GM12878 (cell line): Measurements from ENCODE around the gene PTX4. TPM values are rescaled to one million over a fixed set of nuclear protein-coding genes. Genes with fewer than 3 reads are reported as not detected.

Experiments
- ATAC-seq: fragments of 200-7000 bp; cut with Tn5 transposase; 3 replicates; pipeline ENCODE4 v1.9.1; 2020; ENCODE audit warnings: mild to moderate bottlenecking, moderate library complexity
- BruUV-seq: library from RNA; stranded (reverse); fragments of 400-500 nt; replicated peaks from 2 replicates; lab custom pipeline; 2021; lab: Mats Ljungman, UMichigan
- CTCF ChIA-PET: fragments of 300-600 bp; sonication (Branson Sonifier 250); formaldehyde crosslinking; extraction: SDS; loops from one replicate; lab custom pipeline; 2021; ENCODE audit warnings: inconsistent platforms; lab: Yijun Ruan, JAX
- POLR2A ChIA-PET: fragments of 350-600 bp; formaldehyde crosslinking; extraction: SDS; loops from one replicate; lab custom pipeline; 2021; ENCODE audit warnings: inconsistent platforms; lab: Charles Lee
- RAD21 ChIA-PET: fragments of 300-600 bp; sonication (Branson Sonifier 250); formaldehyde crosslinking; loops from one replicate; lab custom pipeline; 2023; ENCODE audit warnings: antibody characterized with exemption; ENCODE audit not compliant: unreplicated experiment; lab: Charles Lee
- SMC1A ChIA-PET: fragments of 300-600 bp; sonication (Branson Sonifier 250); formaldehyde crosslinking; loops from one replicate; lab custom pipeline; 2023; ENCODE audit not compliant: unreplicated experiment, uncharacterized antibody; lab: Charles Lee
- DNase-seq: peaks from one replicate; pipeline ENCODE4 v3.0.0-alpha.2; 2011; ENCODE audit warnings: low read depth, low spot score
- FAIRE-seq: peaks from 3 replicates; lab custom pipeline; 2011; peaks lifted over from hg19 to GRCh38; lab: Jason Lieb, UNC
- H2AFZ ChIP-seq: 2 replicates; pipeline ENCODE4 v1.6.0; 2011; ENCODE audit warnings: low read depth, low read length, control low read depth; ENCODE audit not compliant: control insufficient read depth
- H3K27ac ChIP-seq: 2 replicates; pipeline ENCODE4 v1.5.1; 2011; ENCODE audit warnings: control low read depth; ENCODE audit not compliant: control insufficient read depth, insufficient read depth
- H3K27me3 ChIP-seq, 2 experiments: replicated peaks in 1 of 2; 2 replicates each; pipeline versions ENCODE4 v1.6.0 to v1.6.1; 2011; ENCODE audit warnings: low read length in 1 of 2; ENCODE audit not compliant: control insufficient read depth in 2 of 2, insufficient read depth in 2 of 2
- H3K36me3 ChIP-seq, 2 experiments: 2 replicates each; pipeline ENCODE4 v1.5.1; 2011; ENCODE audit warnings: low read length in 1 of 2; ENCODE audit not compliant: control insufficient read depth in 2 of 2, insufficient read depth in 2 of 2
- H3K4me1 ChIP-seq: 2 replicates; pipeline ENCODE4 v1.6.1; 2011; ENCODE audit warnings: mild to moderate bottlenecking, low read length, moderate library complexity, mixed read lengths; ENCODE audit not compliant: control insufficient read depth, insufficient read depth
- H3K4me2 ChIP-seq: 2 replicates; pipeline ENCODE4 v1.6.0; 2011; ENCODE audit warnings: control low read depth; ENCODE audit not compliant: control insufficient read depth, insufficient read depth
- H3K4me3 ChIP-seq: fragments of 200-600 bp; sonication (generic); 2 replicates; pipeline ENCODE4 v1.5.1; 2016
- H3K79me2 ChIP-seq: 2 replicates; pipeline ENCODE4 v1.6.0; 2011; ENCODE audit warnings: low read length; ENCODE audit not compliant: control insufficient read depth, insufficient read depth
- H3K9ac ChIP-seq: 2 replicates; pipeline ENCODE4 v1.8.0; 2011; ENCODE audit warnings: low read length, control low read depth, mixed read lengths; ENCODE audit not compliant: control insufficient read depth, insufficient read depth
- H3K9me3 ChIP-seq: replicated peaks from 3 replicates; pipeline ENCODE4 v1.5.1; 2011; ENCODE audit warnings: mild to moderate bottlenecking, low read length; ENCODE audit not compliant: control insufficient read depth, insufficient read depth
- H4K20me1 ChIP-seq: 2 replicates; pipeline ENCODE4 v1.6.0; 2011; ENCODE audit not compliant: control insufficient read depth, insufficient read depth
- E2F8 ChIP-seq: fragments of 450-650 bp; IDR thresholded peaks from 2 replicates; pipeline ENCODE4 v1.6.1; 2018; ENCODE audit warnings: mild to moderate bottlenecking, low read depth, moderate library complexity; ENCODE audit not compliant: partially characterized antibody
- ELK1 ChIP-seq: IDR thresholded peaks from 2 replicates; pipeline ENCODE4 v1.6.1; 2012; ENCODE audit warnings: low read depth, low read length, improper control_type of control experiment
- EZH2 ChIP-seq: IDR thresholded peaks from 2 replicates; pipeline ENCODE4 v1.6.1; 2012; ENCODE audit warnings: low read depth, mild to moderate bottlenecking, control low read depth, inconsistent platforms, low read length, borderline replicate concordance; ENCODE audit not compliant: control insufficient read depth
- HSF1 ChIP-seq: fragments of 150-350 bp; IDR thresholded peaks from 2 replicates; pipeline ENCODE4 v1.6.1; 2014; ENCODE audit warnings: mild to moderate bottlenecking, low read depth, low read length
- KAT2A ChIP-seq: conservative IDR thresholded peaks from 2 replicates; pipeline ENCODE4 v1.6.1; 2011; ENCODE audit warnings: low read depth, low read length; ENCODE audit not compliant: control insufficient read depth
- NRF1 ChIP-seq: conservative IDR thresholded peaks from 2 replicates; pipeline ENCODE4 v1.6.1; 2011; ENCODE audit warnings: mild to moderate bottlenecking, low read depth, low read length, improper control_type of control experiment
- PAX8 ChIP-seq: fragments of 450-650 bp; IDR thresholded peaks from 2 replicates; pipeline ENCODE4 v1.6.1; 2017; ENCODE audit warnings: mild to moderate bottlenecking, moderate library complexity
- RCOR1 ChIP-seq: conservative IDR thresholded peaks from 2 replicates; pipeline ENCODE4 v1.6.1; 2012; ENCODE audit warnings: low read depth, low read length, improper control_type of control experiment
- USF2 ChIP-seq: IDR thresholded peaks from 2 replicates; pipeline ENCODE4 v1.6.1; 2011; ENCODE audit warnings: low read depth, low read length, improper control_type of control experiment, borderline replicate concordance
- WGBS: methylation state at CpG from one replicate; pipeline ENCODE4 v1.1.6; 2016; ENCODE audit warnings: low lambda C conversion rate; ENCODE audit not compliant: insufficient replicate concordance, insufficient coverage; ENCODE audit errors: missing lambda C conversion rate; 5-methylcytosine and 5-hydroxymethylcytosine counted together
- in situ Hi-C: fragments of 300-500 bp; cut with MboI; formaldehyde crosslinking; loops from 9 replicates; pipeline ENCODE4 v1.14.3; 2018; ENCODE audit warnings: mixed read lengths
- intact Hi-C: fragments of 100-400 bp; cut with micrococcal nuclease; formaldehyde crosslinking; loops from one replicate; pipeline ENCODE4 v1.14.2; 2022; ENCODE audit not compliant: unreplicated experiment
- polyA plus RNA-seq, 11 experiments: library from polyadenylated mRNA; depleted of rRNA in 4 of 11; unstranded in 6 of 11; stranded (reverse) in 5 of 11; fragments of >200 nt; fragmentation: Nextera tagmentation in 4 of 11; fragmentation: Illumina TruSeq in 1 of 11; extraction: Ambion mirVana in 4 of 11; extraction: Trizol in 1 of 11; gene quantifications; 1 replicate in 1 of 11; 2 replicates in 10 of 11; pipeline versions ENCODE4 v1.2.1 to v1.2.3, GENCODE V29; 2011 to 2016; ENCODE audit warnings: inconsistent platforms in 2 of 11, missing spikeins in 2 of 11, low read depth in 1 of 11
- total RNA-seq, 4 experiments: library from RNA; depleted of rRNA in 3 of 4; stranded (reverse); fragments of >200 nt in 3 of 4; fragmentation: Illumina TruSeq in 1 of 4; extraction: Trizol in 1 of 4; gene quantifications; 2 replicates each; pipeline versions ENCODE4 v1.2.1 to v1.2.3, GENCODE V29; 2013 to 2021

PTX4 gene
- total and polyA plus RNA-seq, 10 of the 15 experiments (the other 5 are each of a cell fraction or from before 2014, with no cell fraction given) = not detected

GRCh38 chr16:1456951-1457350, 31.8 kb downstream of the PTX4 start:
- in situ Hi-C loops = no loop called here
- POLR2A ChIA-PET = no interaction called here
- H3K4me2 ChIP-seq = no peak overlapping the region

More at GRCh38 chr16:1456951-1457350, 31.8 kb downstream of the PTX4 start:
- H3K9ac ChIP-seq = no peak overlapping the region
- ChIA-PET SMC1A (no interaction called here), CTCF (no interaction called here), RAD21 (no interaction called here)
- peaks cover 10% of the 10 kb centered on the region for H3K4me1 ChIP-seq
- ATAC-seq (no peak), DNase-seq (no peak), FAIRE-seq (no peak)
- H3K27me3 ChIP-seq = no peaks in the 10 kb centered on the region
- H3K9me3 ChIP-seq = no peaks in the 10 kb centered on the region
- H2AFZ ChIP-seq = no peak overlapping the region
- intact Hi-C loops = no loop called here
- no TSS peak for BruUV-seq
- WGBS = 94% methylated on average over 15 of the region's 16 CpGs
- H3K36me3 ChIP-seq = peaks cover 0 to 12% of the 10 kb centered on the region in 2 experiments; a peak in 3 of 4 replicates
- no peak overlapping the region for H3K4me3 ChIP-seq
- H4K20me1 ChIP-seq = no peaks in the 10 kb centered on the region
- no peak overlapping the region for H3K27ac ChIP-seq
- TF ChIP-seq NRF1 = no peak
- TF ChIP-seq RCOR1 = no peak
- no peak for TF ChIP-seq USF2
- TF ChIP-seq EZH2 = no peak
- TF ChIP-seq E2F8 = no peak
- no peak for TF ChIP-seq HSF1
- no peak for TF ChIP-seq ELK1
- no peak for TF ChIP-seq PAX8
- no peak for TF ChIP-seq KAT2A
- H3K79me2 ChIP-seq = no peaks in the 10 kb centered on the region
